Measurements from ENCODE around the gene DOC2B. TPM values are rescaled to one million over a fixed set of nuclear protein-coding genes. Genes with fewer than 3 reads are reported as not detected.
A peak's percentile ranks its signal among the peaks of the same experiment; 100 is the strongest.

DOC2B gene
- total RNA-seq, 4 donors from 2014 or later: 2.0 to 8.7 (median 5.2) TPM

DNA sequence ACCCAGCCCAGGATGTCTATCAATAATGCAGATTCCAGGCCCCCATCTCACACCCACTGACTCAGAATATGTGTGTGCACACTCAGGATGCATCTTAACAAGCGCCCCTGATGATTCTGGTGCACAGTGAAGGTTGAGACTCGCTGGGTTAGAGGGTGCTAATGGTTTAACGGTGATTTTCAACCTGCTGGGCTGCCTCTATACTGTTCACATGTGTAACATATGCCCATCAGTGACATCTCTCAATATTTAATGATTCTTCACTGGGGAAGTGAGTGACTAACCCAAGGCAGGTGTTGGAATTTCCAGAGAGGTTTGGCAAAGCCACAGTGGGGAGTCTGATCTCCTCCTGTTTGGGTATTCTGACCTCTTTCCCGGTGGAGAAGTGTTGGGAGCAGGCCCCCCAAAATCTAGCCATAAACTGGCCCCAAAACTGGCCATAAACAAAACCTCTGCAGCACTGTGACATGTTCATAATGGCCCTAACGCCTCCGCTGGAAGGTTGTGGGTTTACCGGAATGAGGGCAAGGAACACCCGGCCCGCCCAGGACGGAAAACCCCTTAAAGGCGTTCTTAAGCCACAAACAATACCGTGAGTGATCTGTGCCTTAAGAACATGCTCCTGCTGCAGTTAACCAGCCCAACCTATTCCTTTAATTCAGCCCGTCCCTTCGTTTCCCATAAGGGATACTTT lies 4.1 kb upstream of the DOC2B start:
- DNase-seq (ENCODE audit: low spot score in 2 of 2): no peak
- no peak overlapping the region for H3K4me3 ChIP-seq (ENCODE audit: low read depth, poor library complexity, severe bottlenecking)
- intact Hi-C loops (cut with DNase I; ENCODE audit: low total_unique reads): no loop called here
- no peak for TF ChIP-seq POLR2A (IDR thresholded peaks at IDR 0.05)
- no peak for TF ChIP-seq CTCF (IDR thresholded peaks at IDR 0.05)
- WGBS, 2 donors: 35 to 46% methylated on average over 14 of the region's 14 CpGs

- intact Hi-C loops (cut with DNase I; ENCODE audit: low total_unique reads): no loop called here
- H3K4me3 ChIP-seq (ENCODE audit: low read depth, poor library complexity, severe bottlenecking): no peak overlapping the region
- DNase-seq (ENCODE audit: low spot score in 2 of 2): no peak
- no peak for TF ChIP-seq CTCF (IDR thresholded peaks at IDR 0.05)
- TF ChIP-seq POLR2A (IDR thresholded peaks at IDR 0.05): no peak
- WGBS, 2 donors: 73 to 77% methylated on average over 8 of the region's 8 CpGs
These were observed 1.6 kb upstream of the DOC2B start for GRCh38 chr17:183021-183420.

GRCh38 chr17:182050-182751 lies 751 bp upstream of the DOC2B start:
- no peak for DNase-seq (ENCODE audit: low spot score in 2 of 2)
- TF ChIP-seq POLR2A (IDR thresholded peaks at IDR 0.05) (no peak), CTCF (IDR thresholded peaks at IDR 0.05) (no peak)
- intact Hi-C loops (cut with DNase I; ENCODE audit: low total_unique reads): no loop called here
- no peak overlapping the region for H3K4me3 ChIP-seq (ENCODE audit: low read depth, poor library complexity, severe bottlenecking)
- WGBS, 2 donors: 53 to 54% methylated on average over 17 to 18 of the region's 18 CpGs

GRCh38 chr17:180381-181244 lies 837 bp downstream of the DOC2B start:
- TF ChIP-seq POLR2A (IDR thresholded peaks at IDR 0.05): no peak
- TF ChIP-seq CTCF (IDR thresholded peaks at IDR 0.05): no peak
- peak overlapping the region; percentile 24 for H3K4me3 ChIP-seq (ENCODE audit: low read depth, poor library complexity, severe bottlenecking)
- WGBS, 2 donors: 2 to 3% methylated on average over 27 to 38 of the region's 112 CpGs
- no peak for DNase-seq (ENCODE audit: low spot score in 2 of 2)
- intact Hi-C loops (cut with DNase I; ENCODE audit: low total_unique reads): no loop called here

- intact Hi-C loops (cut with DNase I; ENCODE audit: low total_unique reads): no loop called here
- H3K4me3 ChIP-seq (ENCODE audit: low read depth, poor library complexity, severe bottlenecking): peak overlapping the region; percentile 24
- TF ChIP-seq POLR2A (IDR thresholded peaks at IDR 0.05) (no peak), CTCF (IDR thresholded peaks at IDR 0.05) (no peak)
- no peak for DNase-seq (ENCODE audit: low spot score in 2 of 2)
- 8 to 17% methylated on average over 19 to 32 of the region's 32 CpGs for WGBS, 2 donors
These were observed 1.6 kb downstream of the DOC2B start for GRCh38 chr17:179781-180380.

Measured in lower leg skin (tissue), 4 donors.